Fibroblast of lung (primary cell): Measurements from ENCODE around the gene ALDOA. TPM values are rescaled to one million over a fixed set of nuclear protein-coding genes. Genes with fewer than 3 reads are reported as not detected.

Experiments
- DNase-seq, 2 donors: peaks; one replicate each; pipeline versions ENCODE4 v3.0.0 to v3.0.0-alpha.2; 2010; ENCODE audit warnings: low read depth in 2 of 2
- H2AFZ ChIP-seq: 2 replicates; pipeline ENCODE4 v1.5.1; 2012; ENCODE audit warnings: low read length, control low read depth, inconsistent platforms
- H3K27ac ChIP-seq: 2 replicates; pipeline ENCODE4 v1.5.1; 2011; ENCODE audit warnings: low read length, control low read depth; ENCODE audit not compliant: insufficient read depth
- H3K27me3 ChIP-seq: 2 replicates; pipeline ENCODE4 v1.5.1; 2011; ENCODE audit warnings: mild to moderate bottlenecking, low read length; ENCODE audit not compliant: control insufficient read depth, insufficient read depth
- H3K36me3 ChIP-seq: 2 replicates; pipeline ENCODE4 v1.5.1; 2011; ENCODE audit warnings: low read length; ENCODE audit not compliant: control insufficient read depth, insufficient read depth
- H3K4me1 ChIP-seq: 2 replicates; pipeline ENCODE4 v1.5.1; 2011; ENCODE audit warnings: low read length; ENCODE audit not compliant: control insufficient read depth, insufficient read depth; ENCODE audit errors: extremely low read depth
- H3K4me2 ChIP-seq: 2 replicates; pipeline ENCODE4 v1.5.1; 2011; ENCODE audit warnings: low read length, control low read depth; ENCODE audit not compliant: insufficient read depth; ENCODE audit errors: extremely low read depth
- H3K4me3 ChIP-seq, 4 experiments: fragments of 200-600 bp in 1 of 4; sonication (generic) in 1 of 4; replicated peaks in 1 of 4; 2 replicates each; pipeline ENCODE4 v1.5.1; 2011 to 2016; ENCODE audit warnings: low read length in 4 of 4, low read depth in 3 of 4, mild to moderate bottlenecking in 3 of 4, control low read depth in 2 of 4, inconsistent platforms in 1 of 4, mixed read lengths in 1 of 4; ENCODE audit not compliant: insufficient read depth in 1 of 4; ENCODE audit errors: control extremely low read depth in 1 of 4
- H3K79me2 ChIP-seq: 2 replicates; pipeline ENCODE4 v1.5.1; 2012; ENCODE audit warnings: mild to moderate bottlenecking, low read length, inconsistent platforms; ENCODE audit not compliant: control insufficient read depth, insufficient read depth
- H3K9ac ChIP-seq: 2 replicates; pipeline ENCODE4 v1.5.1; 2011; ENCODE audit warnings: mild to moderate bottlenecking, low read length, control low read depth; ENCODE audit not compliant: insufficient read depth
- H3K9me3 ChIP-seq: 2 replicates; pipeline ENCODE4 v1.5.1; 2012; ENCODE audit warnings: low read depth, low read length; ENCODE audit not compliant: control insufficient read depth, insufficient read depth
- H4K20me1 ChIP-seq: 2 replicates; pipeline ENCODE4 v1.5.1; 2011; ENCODE audit warnings: low read length; ENCODE audit not compliant: control insufficient read depth, insufficient read depth; ENCODE audit errors: extremely low read depth
- EZH2 ChIP-seq: IDR thresholded peaks from 2 replicates; pipeline ENCODE4 v1.5.1; 2012; ENCODE audit warnings: low read length, control low read depth, mild to moderate bottlenecking; ENCODE audit errors: missing control alignments
- polyA plus RNA-seq, 2 donors: library from polyadenylated mRNA; depleted of rRNA in 1 of 2; stranded (reverse) in 1 of 2; unstranded in 1 of 2; fragments of >200 nt; gene quantifications; 2 replicates each; pipeline ENCODE4 v1.2.1, GENCODE V29; 2011 to 2012; ENCODE audit warnings: missing spikeins in 1 of 2
- total RNA-seq: library from RNA; depleted of rRNA; stranded (reverse); fragments of >200 nt; gene quantifications from 2 replicates; pipeline ENCODE4 v1.2.1, GENCODE V29; 2014
- TF ChIP-seq, protein P1 (sequence below), 2 donors: IDR thresholded peaks in 1 of 2; conservative IDR thresholded peaks in 1 of 2; 1 replicate in 1 of 2; 2 replicates in 1 of 2; pipeline ENCODE4 v1.5.1; 2011 to 2012; ENCODE audit warnings: low read length in 2 of 2, control low read depth in 1 of 2, inconsistent platforms in 1 of 2, low read depth in 1 of 2, mild to moderate bottlenecking in 1 of 2

ALDOA gene
- total and polyA plus RNA-seq, 2 donors (not counting 1 experiment from before 2014, with no cell fraction given) = 474 to 1,066 TPM

DNA sequence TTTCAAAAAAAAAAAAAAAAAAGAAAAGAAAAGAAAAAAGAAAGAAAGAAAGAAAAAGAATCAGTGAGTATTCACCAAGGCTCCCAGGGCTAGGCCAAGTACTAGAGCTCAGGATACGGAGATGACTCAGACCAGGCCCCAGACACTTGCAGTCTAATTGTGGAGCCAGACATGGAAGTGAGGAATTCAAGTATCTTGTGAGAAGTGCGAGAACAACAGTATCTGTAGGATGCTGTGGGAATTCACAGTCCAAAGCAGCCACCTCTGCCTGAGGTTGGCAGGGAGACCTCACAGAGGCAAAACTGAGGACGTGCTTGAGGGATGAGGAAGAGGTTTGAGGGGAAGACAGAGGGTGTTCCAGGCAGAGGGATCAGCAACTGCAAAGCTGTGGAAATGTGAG, 14.0 kb upstream of the ALDOA start:
- H3K4me3 ChIP-seq = no peak overlapping the region
- H3K79me2 ChIP-seq = peaks cover 3% of the 10 kb centered on the region
- H3K9me3 ChIP-seq = no peaks in the 10 kb centered on the region
- TF ChIP-seq EZH2 = no peak
- TF ChIP-seq, protein P1, sequence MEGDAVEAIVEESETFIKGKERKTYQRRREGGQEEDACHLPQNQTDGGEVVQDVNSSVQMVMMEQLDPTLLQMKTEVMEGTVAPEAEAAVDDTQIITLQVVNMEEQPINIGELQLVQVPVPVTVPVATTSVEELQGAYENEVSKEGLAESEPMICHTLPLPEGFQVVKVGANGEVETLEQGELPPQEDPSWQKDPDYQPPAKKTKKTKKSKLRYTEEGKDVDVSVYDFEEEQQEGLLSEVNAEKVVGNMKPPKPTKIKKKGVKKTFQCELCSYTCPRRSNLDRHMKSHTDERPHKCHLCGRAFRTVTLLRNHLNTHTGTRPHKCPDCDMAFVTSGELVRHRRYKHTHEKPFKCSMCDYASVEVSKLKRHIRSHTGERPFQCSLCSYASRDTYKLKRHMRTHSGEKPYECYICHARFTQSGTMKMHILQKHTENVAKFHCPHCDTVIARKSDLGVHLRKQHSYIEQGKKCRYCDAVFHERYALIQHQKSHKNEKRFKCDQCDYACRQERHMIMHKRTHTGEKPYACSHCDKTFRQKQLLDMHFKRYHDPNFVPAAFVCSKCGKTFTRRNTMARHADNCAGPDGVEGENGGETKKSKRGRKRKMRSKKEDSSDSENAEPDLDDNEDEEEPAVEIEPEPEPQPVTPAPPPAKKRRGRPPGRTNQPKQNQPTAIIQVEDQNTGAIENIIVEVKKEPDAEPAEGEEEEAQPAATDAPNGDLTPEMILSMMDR (conservative IDR thresholded peaks at IDR 0.05 in 1 of 2, IDR thresholded peaks at IDR 0.05 in 1 of 2; ENCODE audit: low read depth in 1 of 2, low read length in 2 of 2) = no peak
- no peak overlapping the region for H3K9ac ChIP-seq
- no peaks in the 10 kb centered on the region for H4K20me1 ChIP-seq
- no peak overlapping the region for H2AFZ ChIP-seq
- H3K36me3 ChIP-seq = peaks cover 2% of the 10 kb centered on the region
- H3K4me2 ChIP-seq = no peak overlapping the region
- H3K27me3 ChIP-seq = no peaks in the 10 kb centered on the region
- peak in 1 of 2 donors; percentile 86 for DNase-seq
- H3K27ac ChIP-seq = no peak overlapping the region
- H3K4me1 ChIP-seq = peaks cover 5% of the 10 kb centered on the region

DNA sequence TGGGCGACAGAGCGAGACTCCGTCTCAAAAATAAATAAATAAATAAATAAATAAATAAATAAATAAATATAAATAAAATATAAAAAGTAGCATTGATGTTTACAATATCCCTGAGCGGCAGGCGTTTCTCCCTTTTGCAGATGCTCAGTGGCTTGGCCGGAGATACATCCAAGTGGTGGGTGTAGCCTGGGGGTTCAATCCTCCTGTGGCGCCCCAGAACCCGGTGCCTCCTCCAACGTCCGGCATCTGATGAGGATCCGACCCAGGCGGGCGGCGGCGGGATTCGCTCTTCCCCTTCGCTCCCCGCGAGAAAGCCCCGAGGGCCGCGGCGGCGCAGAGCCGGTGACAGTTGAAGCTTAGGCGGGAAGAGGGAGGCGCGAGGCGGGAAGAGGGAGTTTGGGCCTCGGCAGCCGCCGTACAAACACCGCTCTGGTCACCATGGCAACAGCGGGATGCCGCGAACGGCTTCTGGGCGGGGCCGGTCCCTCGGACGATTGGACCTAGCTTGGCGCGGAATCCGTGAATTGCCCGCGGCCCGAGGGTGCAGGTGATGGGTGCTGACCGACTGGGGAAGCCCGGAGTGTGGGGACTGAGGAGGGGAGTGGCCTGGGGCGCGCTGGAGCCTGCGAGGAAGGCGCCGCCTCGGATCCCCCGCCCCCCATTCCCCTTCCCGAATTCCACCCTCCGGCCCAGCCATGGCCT, 12.7 kb upstream of the ALDOA start:
- H3K27me3 ChIP-seq = no peaks in the 10 kb centered on the region
- peak overlapping the region; percentile 53 to 88 (median 68) for H3K4me3 ChIP-seq
- H3K36me3 ChIP-seq = peaks cover 2% of the 10 kb centered on the region
- no peak for TF ChIP-seq EZH2
- TF ChIP-seq, protein P1 (conservative IDR thresholded peaks at IDR 0.05 in 1 of 2, IDR thresholded peaks at IDR 0.05 in 1 of 2; ENCODE audit: low read depth in 1 of 2, low read length in 2 of 2) = no peak
- no peaks in the 10 kb centered on the region for H4K20me1 ChIP-seq
- peak overlapping the region; percentile 71 for H3K9ac ChIP-seq
- peak overlapping the region; percentile 80 for H2AFZ ChIP-seq
- H3K9me3 ChIP-seq = no peaks in the 10 kb centered on the region
- H3K4me2 ChIP-seq = peak overlapping the region; percentile 80
- peak overlapping the region; percentile 64 for H3K27ac ChIP-seq
- peak; percentile 87 to 88 for DNase-seq
- H3K79me2 ChIP-seq = peaks cover 3% of the 10 kb centered on the region
- H3K4me1 ChIP-seq = peaks cover 5% of the 10 kb centered on the region

DNA sequence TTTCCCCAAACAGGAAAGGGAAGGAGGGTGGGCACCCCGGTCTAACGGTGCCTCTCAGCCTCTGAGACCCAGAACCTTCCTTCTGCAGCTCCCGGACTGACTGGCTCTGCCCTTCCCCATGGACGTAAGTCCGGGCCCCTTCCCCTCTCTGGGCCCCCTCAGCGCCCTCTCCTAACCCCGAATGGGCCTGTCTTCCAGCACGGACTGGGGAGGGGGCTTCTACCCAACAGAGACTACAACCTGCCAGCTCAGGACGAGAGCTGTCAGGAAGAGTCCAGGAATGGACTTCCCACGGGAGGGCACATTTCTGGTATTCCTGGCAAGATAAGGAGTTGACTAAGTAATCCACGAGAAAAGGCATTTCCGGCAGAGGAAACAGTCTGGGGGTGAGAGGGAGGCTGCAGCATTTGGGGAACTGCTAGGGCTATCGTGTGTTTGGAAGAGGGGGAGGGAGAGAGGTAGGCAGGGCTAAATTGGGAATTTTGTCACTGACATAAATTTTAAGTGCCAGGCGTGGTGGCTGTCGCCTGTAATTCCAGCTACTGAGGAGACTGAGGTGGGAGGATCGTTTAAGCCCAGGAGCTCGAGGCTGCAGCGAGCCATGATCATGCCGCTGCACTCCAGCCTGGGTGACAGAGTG, 12.1 kb upstream of the ALDOA start:
- Histone ChIP-seq H3K36me3 (peaks cover 2% of the 10 kb centered on the region), H4K20me1 (no peaks in the 10 kb centered on the region), H3K27me3 (no peaks in the 10 kb centered on the region), H3K4me3 (peak overlapping the region; percentile 53 to 88 (median 68)), H3K9me3 (no peaks in the 10 kb centered on the region), H3K4me1 (peaks cover 5% of the 10 kb centered on the region), H3K79me2 (peaks cover 3% of the 10 kb centered on the region), H2AFZ (peak overlapping the region; percentile 60), H3K4me2 (peak overlapping the region; percentile 80), H3K27ac (peak overlapping the region; percentile 64), H3K9ac (peak overlapping the region; percentile 71)
- TF ChIP-seq, protein P1 (conservative IDR thresholded peaks at IDR 0.05 in 1 of 2, IDR thresholded peaks at IDR 0.05 in 1 of 2; ENCODE audit: low read depth in 1 of 2, low read length in 2 of 2) = no peak
- no peak for TF ChIP-seq EZH2
- peak in 1 of 2 donors; percentile 62 for DNase-seq
